ENCODE data around the gene RPS5.

GRCh38 chr19:58440556-58440955 is 53.5 kb downstream of the RPS5 start:
- no peak for TF ChIP-seq CTCF (IDR thresholded peaks at IDR 0.05)
- no peak for TF ChIP-seq POLR2A (IDR thresholded peaks at IDR 0.05)
